Fibroblast of skin of abdomen (primary cell): ENCODE results near the gene OR5C1.
"Not testable (repeated sequence)": the region's sequence is repeated elsewhere in the genome, so short reads cannot be mapped to it uniquely, and the experiment has no call there.

Source experiments
- DNase-seq: peaks from one replicate; pipeline ENCODE4 v3.0.0-alpha.2; 2013

OR5C1 gene

DNA sequence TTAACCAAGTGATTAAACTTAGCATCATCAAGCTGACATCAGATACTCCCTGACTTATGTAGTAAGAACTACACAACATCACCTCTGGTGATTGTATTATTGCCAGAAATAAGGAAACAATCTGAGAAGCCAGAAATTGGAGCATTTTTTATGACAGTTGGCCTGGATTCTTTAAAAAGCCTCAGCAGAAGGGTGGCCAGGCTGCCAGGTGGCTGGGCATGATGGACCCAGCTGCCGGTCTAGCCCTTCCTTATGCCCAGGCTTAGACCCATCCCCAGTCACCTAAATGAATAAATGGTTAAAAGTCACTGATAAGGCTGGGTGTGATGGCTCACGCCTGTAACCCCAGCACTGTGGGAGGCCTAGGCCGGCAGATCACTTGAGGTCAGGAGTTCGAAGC lies 24.0 kb downstream of the OR5C1 start:
- no peak for DNase-seq

DNA sequence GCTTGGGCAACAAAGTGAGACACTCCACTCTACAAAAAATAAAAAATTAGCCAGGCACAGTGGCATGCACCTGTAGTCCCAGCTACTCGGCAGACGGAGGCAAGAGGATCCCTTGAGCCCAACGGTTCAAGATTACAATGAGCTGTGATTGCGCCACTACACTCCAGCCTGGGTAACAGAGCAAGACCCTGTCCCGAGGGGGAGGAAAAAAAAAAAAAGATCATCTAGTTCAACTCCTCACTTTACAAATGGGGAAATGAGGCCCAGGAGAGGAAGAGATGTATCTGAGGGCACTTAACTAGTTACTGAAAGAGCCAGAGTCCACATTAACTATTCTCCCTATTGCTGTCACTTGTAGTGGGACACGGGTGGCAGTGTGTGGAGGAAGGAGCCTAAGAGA lies 25.8 kb downstream of the OR5C1 start:
- DNase-seq = no peak

DNA sequence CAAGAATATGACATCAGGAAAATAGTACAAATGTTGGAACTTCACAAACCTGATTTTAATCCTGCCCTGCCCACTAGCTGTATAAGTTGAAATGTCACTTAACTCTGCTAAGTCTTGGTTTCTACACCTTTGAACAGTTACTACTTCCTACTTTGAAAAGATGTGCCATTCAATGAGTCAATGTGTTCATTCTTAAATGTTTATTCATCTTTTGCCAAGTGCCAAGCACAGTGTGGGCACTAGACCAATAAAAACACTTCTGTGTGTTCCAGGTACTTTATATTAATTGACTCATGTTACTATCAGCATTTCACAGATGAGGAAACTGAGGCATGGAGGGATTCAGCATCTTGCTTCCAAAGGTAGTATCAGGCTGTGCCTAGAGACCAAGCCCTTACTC lies 26.8 kb downstream of the OR5C1 start:
- DNase-seq = no peak

DNA sequence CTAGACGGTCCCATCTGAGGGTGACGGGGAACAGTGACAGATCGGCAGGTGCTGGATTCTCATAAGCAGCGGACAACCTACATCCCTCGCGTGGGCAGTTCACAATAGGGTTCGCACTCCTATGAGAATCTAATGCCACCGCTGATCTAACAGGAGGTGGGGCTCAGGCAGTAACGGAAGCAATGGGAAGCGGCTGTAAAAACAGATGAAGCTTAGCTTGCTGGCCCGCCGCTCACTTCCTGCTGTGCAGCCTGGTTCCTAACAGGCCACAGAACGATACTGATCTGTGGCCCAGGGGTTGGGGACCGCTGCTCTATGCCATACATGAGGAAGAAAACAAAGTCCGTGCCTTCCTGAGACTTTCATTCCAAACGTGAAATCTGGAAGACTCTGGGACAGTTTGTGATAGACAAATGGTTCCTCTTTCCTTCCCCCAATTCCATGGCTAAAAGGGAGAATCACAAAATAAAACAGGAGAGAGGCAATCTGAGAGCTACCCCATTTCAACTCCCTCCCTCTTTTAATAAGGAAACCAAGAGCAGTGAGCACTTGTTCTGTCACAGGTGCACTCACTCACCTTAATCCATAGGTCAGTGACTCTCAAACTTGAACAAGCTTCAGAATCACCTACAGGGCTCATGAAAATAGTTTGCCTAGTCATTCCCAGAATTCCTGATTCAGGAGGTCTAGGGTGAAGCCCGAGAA lies 27.6 kb downstream of the OR5C1 start:
- no peak for DNase-seq

DNA sequence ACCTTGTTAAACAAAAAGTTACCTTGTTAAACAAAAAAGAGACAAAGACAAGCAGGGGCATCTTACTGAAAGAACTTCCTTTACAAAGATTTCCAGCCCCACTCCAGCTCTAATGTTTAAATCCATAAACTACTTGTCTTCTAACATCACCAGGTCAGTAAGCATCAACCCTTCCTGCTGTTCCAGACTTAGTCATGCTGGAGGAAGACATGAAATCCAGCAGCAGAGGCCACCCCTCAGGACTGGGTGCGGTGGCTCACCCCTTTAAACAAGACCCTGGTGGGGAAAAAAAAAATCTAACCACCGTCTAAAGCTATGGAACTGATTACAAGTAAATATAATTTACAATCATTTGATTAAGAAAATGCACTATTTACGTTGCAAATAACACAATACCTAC lies 30.6 kb downstream of the OR5C1 start:
- DNase-seq = no peak

DNA sequence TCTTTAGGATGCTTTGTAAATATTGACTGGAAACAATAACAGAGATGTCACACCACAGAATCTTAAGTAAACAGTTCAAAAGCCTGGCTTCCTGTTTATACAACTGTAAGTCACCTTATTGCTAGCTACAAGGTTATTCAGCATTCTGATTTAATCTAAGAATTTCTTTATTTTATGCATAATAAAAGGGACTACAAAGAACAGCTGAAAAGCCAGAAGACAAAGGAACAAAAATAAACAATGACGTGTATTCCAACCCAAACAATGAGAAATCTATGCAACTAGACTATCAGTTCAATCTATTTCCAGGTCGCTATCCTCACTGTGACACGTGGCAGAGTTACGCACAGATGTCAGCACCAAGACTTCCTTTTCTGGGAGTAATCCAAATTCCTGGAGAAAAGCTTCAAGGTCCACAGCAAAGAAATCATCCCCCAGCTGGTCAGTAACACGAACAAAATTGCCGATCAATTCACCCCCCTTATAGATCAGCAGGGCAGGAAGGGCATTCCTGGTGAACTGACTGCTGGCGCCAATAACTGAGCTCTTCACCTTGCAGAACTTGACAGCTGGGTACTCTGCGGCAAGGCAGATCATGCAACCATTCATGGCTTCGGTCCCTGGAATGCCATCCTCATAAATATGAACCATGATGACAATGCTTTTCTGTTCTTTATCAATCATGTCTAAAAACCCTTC lies 31.2 kb downstream of the OR5C1 start:
- DNase-seq = no peak

DNA sequence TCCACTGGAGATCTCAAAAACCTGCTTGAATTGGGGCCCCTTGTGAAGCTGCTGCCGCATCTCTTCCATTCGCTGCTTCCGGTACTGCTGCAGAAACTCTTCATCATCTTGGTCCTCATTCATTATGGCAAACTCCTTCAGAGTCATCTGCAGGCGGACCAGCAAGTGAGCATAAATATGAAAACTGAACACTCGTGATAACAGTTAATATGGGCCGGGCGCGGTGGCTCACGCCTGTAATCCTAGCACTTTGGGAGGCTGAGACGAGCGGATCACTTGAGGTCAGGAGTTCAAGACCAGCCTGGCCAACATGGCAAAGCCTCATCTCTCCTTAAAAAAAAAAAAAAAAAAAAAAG lies 31.7 kb downstream of the OR5C1 start:
- DNase-seq = no peak

DNA sequence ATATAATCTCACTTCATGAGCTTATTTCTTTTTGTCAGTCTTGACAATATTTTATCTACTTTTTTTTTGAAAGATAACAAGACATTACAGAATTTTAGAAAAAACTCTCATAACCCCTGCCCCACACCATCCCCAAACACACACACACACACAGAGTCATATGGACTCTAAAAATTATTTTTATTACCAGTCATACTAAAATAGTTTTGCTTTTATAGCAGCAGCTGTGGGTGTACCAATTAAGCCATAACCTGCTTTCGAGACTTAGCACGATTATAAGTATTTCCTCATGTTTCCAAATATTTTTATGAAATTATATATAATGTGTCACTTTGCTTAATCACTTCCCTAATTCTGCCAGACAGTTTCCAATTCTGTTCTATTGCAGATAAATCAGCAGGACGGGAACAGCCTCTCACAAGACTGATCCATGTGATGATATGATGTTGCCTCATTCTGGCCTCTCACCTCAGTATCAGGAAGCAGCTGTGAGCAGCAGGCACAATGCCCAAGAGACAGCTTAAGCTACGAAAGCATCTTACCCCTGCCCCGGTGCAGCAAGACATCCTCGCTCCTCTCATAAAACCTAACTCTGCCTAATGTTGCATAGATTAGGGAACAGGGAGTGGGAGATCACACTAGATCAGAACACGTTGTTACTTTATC lies 32.7 kb downstream of the OR5C1 start:
- no peak for DNase-seq

DNA sequence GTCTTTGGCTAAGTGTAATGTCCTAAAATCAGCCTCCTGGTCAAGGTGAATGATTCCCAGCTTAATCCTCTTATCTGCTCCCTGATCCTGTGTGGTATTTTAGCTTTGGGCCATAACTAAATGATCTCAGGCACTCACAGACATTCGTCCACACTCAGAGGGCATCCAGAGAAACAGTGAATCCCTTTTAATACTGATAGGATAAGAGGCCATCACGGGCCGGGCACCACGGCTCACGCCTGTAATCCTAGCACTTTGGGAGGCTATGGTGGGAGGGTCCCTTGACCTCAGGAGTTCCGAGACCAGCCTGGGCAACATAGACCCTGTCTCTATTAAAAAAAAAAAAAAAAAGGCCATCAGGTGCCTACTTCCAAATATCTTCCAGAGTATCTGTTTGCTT lies 33.3 kb downstream of the OR5C1 start:
- no peak for DNase-seq

DNA sequence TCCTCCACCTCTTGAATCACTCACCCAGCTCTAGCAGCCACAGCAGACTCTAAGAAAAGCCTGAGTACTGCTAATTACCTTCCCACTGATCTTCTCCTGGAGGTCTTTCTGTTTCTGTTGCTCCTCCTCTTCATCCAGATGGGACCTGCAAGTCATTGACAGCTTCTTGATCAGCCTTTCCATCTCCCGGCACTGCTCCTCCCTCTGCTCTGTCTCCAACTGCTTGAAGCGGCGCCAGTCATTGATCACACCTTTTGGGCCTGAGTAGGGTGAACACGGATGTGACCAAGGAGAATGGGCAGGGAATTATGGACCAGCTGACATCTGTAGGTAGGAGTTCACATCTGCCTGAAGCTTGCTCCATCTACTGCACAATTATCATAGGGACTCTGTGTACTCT lies 34.2 kb downstream of the OR5C1 start:
- DNase-seq = no peak

DNA sequence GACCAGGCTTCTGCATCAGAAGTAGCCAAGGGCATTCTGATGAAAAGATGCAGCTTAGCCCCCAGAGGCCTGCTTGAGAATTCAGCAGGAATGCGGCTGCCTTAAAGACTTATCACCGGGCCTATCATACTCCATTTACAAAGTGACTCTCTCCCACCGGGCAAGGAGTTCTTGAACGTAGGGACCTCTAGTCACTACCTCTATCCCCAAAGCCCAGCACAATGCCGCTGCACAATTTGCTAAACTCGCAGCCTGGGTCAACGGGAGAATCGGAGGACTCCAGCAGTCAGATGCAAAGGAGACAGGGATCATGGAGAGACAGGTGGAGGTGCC lies 39.0 kb downstream of the OR5C1 start:
- DNase-seq = peak; percentile 26

DNA sequence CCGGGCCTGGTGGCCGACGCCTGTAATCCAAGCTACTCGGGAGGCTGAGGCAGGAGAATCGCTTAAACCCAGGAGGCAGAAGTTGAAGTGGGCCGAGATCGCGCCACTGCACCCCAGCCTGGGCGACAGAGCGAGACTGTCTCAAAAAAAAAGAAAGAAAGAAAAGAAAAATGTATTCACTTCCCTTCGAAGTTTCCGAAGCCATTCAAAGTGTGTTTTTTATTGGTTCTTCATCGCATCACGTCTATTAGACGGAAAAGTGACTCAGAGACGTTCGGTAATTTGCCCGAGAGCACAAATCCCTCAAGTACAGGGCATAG lies 40.2 kb downstream of the OR5C1 start:
- not testable (repeated sequence) for DNase-seq

DNA sequence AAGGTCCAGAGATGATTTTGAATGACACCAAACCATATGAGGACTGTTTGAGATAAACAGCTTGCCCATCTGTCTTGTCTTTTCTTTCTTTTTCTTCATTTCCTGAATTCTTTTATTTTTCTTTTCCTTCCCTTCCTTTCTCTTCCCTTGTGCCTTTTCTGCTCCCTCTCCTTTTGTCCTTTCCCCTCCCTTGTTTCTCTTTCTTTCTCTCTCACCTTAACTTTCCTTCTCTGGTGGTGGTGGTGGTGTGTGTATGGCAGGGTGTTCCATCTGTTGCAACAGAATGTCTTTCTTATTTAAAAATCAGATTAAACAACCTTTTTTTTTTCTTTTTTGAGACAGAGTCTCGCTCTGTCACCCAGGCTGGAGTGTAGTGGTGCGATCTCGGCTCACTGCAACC lies 43.5 kb downstream of the OR5C1 start:
- DNase-seq = no peak

DNA sequence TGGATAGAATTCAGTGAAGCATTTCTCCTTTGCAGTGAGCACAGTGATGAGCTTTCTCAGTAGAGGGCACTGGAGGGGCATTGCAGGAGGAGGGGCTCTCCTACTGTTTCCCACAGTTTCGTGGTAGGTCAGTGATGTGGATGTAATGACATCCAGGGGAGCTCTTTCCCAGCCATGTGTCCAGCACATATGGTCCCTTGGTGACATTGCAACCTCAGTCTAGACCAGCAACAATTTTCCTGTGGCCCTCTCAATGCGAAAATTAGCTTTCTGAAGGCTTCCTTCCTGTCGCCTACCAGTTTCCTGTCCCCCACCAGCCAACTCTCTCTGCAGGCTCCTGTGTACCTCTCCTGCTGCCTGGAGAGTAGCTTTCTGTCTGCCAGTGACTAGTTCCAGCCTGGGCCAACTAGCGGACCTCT lies 46.6 kb downstream of the OR5C1 start:
- no peak for DNase-seq

DNA sequence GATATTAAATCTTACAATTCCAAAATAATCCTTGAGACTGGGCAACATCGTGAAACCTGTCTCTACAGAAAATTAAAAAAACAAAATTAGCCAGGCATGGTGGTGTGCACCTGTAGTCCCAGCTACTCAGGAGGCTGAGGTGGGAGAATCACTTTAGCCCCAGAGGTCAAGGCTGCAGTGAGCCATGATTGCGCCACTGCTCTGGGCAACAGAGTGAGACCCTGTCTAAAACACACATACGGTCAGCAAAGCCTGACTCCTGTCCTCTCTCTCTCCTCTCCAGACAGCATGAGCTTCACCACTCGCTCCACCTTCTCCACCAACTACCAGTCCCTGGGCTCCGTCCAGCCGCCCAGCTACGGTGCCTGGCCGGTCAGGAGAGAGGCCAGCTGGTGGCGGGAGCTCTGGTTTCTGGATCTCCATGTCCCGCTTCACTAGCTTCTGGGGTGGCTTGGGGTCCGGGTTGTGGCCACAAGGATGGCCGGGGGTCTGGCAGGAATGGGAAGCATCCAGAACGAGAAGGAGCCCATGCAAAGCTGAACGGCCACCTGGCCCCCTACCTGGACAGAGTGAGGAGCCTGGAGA lies 48.6 kb downstream of the OR5C1 start:
- DNase-seq = no peak

DNA sequence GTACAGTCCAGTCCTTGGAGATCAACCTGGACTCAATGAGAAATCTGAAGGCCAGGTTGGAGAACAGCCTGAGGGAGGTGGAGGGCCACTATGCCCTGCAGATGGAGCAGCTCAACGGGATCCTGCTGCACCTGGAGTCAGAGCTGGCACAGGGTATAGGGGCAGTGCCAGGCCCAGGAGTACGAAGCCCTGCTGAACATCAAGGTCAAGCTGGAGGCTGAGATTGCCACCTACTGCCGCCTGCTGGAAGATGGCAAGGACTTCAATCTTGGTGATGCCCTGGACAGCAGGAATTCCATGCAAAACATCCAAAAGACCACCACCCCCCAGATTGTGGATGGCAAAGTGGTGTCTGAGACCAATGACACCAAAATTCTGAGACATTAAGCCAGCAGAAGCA lies 49.7 kb downstream of the OR5C1 start:
- not testable (repeated sequence) for DNase-seq
